ENCODE data around the gene SRMS.

Gene SRMS

DNA sequence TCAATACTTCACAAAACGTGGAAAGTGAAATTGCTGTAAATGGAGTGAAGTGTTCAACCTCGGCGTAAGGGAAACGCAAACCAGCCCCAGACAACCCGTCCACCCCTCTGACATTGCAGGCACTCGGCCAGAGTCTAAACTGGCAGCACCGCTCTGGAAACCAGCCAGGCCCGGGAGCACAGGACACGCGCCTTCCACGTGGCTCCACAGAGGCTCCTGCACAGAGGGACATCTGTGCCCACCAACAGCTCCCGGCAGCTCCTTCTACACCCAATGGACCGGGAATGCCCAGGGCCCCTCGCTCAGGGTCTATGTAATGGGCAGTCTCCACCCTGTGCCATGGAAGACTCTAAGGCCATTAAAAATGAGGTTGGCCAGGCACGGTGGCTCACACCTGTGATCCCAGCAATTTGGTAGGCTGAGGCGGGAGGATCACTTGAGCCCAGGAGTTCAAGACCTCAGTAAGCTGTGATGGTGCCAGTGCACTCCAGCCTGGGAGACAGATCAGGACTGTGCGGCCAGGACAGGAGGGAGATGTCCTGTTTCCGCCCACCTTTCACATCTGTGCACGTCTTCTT, 29.9 kb upstream of the SRMS start:
- Histone ChIP-seq H3K36me3 (ENCODE audit: control insufficient read depth in 4 of 4, insufficient read depth in 4 of 4, low read length in 3 of 4) (no peaks in the 10 kb centered on the region), H3K4me3 (ENCODE audit: control insufficient read depth in 1 of 7, extremely low read depth in 1 of 7, insufficient read depth in 4 of 7, low read depth in 2 of 7, low read length in 6 of 7) (no peak overlapping the region), H3K4me1 (ENCODE audit: control extremely low read depth in 1 of 4, control insufficient read depth in 4 of 4, insufficient read depth in 4 of 4, low read length in 3 of 4) (peaks cover 0 to 17% (median 11%) of the 10 kb centered on the region in 4 experiments), H3K27me3 (replicated peaks in 2 of 5; ENCODE audit: control insufficient read depth in 4 of 5, insufficient read depth in 5 of 5, low read length in 4 of 5) (peaks cover 0 to 16% (median 3%) of the 10 kb centered on the region in 5 experiments), H3K9me3 (ENCODE audit: control extremely low read depth in 1 of 5, control insufficient read depth in 4 of 5, insufficient read depth in 2 of 5, low read depth in 1 of 5, low read length in 4 of 5) (no peaks in the 10 kb centered on the region), H3K27ac (ENCODE audit: insufficient read depth in 1 of 2, low read depth in 1 of 2, low read length in 2 of 2, poor library complexity in 1 of 2, severe bottlenecking in 2 of 2) (no peak overlapping the region)
- CTCF ChIA-PET = interaction anchor here (0.9 to 1.5 kb wide), 7 partner anchors 8 to 185 kb away, joined by 3 to 9 read pairs (median 3); partner anchors contain the start of gene PTK6
- 93% methylated on average over 18 of the region's 19 CpGs for WGBS (ENCODE audit: insufficient coverage)
- DNase-seq = no peak
- POLR2A ChIA-PET = no interaction called here

- CTCF ChIA-PET = interaction anchor here (1.5 kb wide), 1 partner anchor 9 kb away, joined by 3 read pairs; no protein-coding TSS in a partner anchor
Measured at GRCh38 chr20:63576311-63576710, 28.8 kb upstream of the SRMS start.

GRCh38 chr20:63574829-63575743, 27.5 kb upstream of the SRMS start:
- 86% methylated on average over 25 of the region's 28 CpGs for WGBS (ENCODE audit: insufficient coverage)
- Histone ChIP-seq H3K4me1 (ENCODE audit: control extremely low read depth in 1 of 4, control insufficient read depth in 4 of 4, insufficient read depth in 4 of 4, low read length in 3 of 4) (peaks cover 0 to 17% (median 11%) of the 10 kb centered on the region in 4 experiments), H3K36me3 (ENCODE audit: control insufficient read depth in 4 of 4, insufficient read depth in 4 of 4, low read length in 3 of 4) (no peaks in the 10 kb centered on the region), H3K9me3 (ENCODE audit: control extremely low read depth in 1 of 5, control insufficient read depth in 4 of 5, insufficient read depth in 2 of 5, low read depth in 1 of 5, low read length in 4 of 5) (no peaks in the 10 kb centered on the region), H3K27me3 (replicated peaks in 2 of 5; ENCODE audit: control insufficient read depth in 4 of 5, insufficient read depth in 5 of 5, low read length in 4 of 5) (peaks cover 0 to 31% (median 5%) of the 10 kb centered on the region in 5 experiments), H3K27ac (ENCODE audit: insufficient read depth in 1 of 2, low read depth in 1 of 2, low read length in 2 of 2, poor library complexity in 1 of 2, severe bottlenecking in 2 of 2) (no peak overlapping the region), H3K4me3 (ENCODE audit: control insufficient read depth in 1 of 7, extremely low read depth in 1 of 7, insufficient read depth in 4 of 7, low read depth in 2 of 7, low read length in 6 of 7) (no peak overlapping the region)
- DNase-seq = no peak
- POLR2A ChIA-PET = no interaction called here
- CTCF ChIA-PET = no interaction called here

More at GRCh38 chr20:63576311-63576710, 28.8 kb upstream of the SRMS start:
- Histone ChIP-seq H3K27ac (ENCODE audit: insufficient read depth in 1 of 2, low read depth in 1 of 2, low read length in 2 of 2, poor library complexity in 1 of 2, severe bottlenecking in 2 of 2) (no peak overlapping the region), H3K36me3 (ENCODE audit: control insufficient read depth in 4 of 4, insufficient read depth in 4 of 4, low read length in 3 of 4) (no peaks in the 10 kb centered on the region), H3K9me3 (ENCODE audit: control extremely low read depth in 1 of 5, control insufficient read depth in 4 of 5, insufficient read depth in 2 of 5, low read depth in 1 of 5, low read length in 4 of 5) (no peaks in the 10 kb centered on the region), H3K27me3 (replicated peaks in 2 of 5; ENCODE audit: control insufficient read depth in 4 of 5, insufficient read depth in 5 of 5, low read length in 4 of 5) (peaks cover 0 to 24% (median 4%) of the 10 kb centered on the region in 5 experiments), H3K4me1 (ENCODE audit: control extremely low read depth in 1 of 4, control insufficient read depth in 4 of 4, insufficient read depth in 4 of 4, low read length in 3 of 4) (peaks cover 0 to 17% (median 11%) of the 10 kb centered on the region in 4 experiments), H3K4me3 (ENCODE audit: control insufficient read depth in 1 of 7, extremely low read depth in 1 of 7, insufficient read depth in 4 of 7, low read depth in 2 of 7, low read length in 6 of 7) (no peak overlapping the region)
- no peak for DNase-seq
- WGBS (ENCODE audit: insufficient coverage) = 96% methylated on average over 2 of the region's 7 CpGs
- POLR2A ChIA-PET = no interaction called here

GRCh38 chr20:63574156-63574828, 26.7 kb upstream of the SRMS start, which contains the start of gene HELZ2:
HELZ2 (minus strand) TSS chr20:63574239; CDS start chr20:63572385, 1,854 bp downstream.
- Histone ChIP-seq H3K4me1 (ENCODE audit: control extremely low read depth in 1 of 4, control insufficient read depth in 4 of 4, insufficient read depth in 4 of 4, low read length in 3 of 4) (peaks cover 0 to 20% (median 11%) of the 10 kb centered on the region in 4 experiments), H3K36me3 (ENCODE audit: control insufficient read depth in 4 of 4, insufficient read depth in 4 of 4, low read length in 3 of 4) (no peaks in the 10 kb centered on the region), H3K4me3 (ENCODE audit: control insufficient read depth in 1 of 7, extremely low read depth in 1 of 7, insufficient read depth in 4 of 7, low read depth in 2 of 7, low read length in 6 of 7) (peak within 1 kb of the TSS; percentile 52 to 85 (median 80)), H3K27ac (ENCODE audit: insufficient read depth in 1 of 2, low read depth in 1 of 2, low read length in 2 of 2, poor library complexity in 1 of 2, severe bottlenecking in 2 of 2) (peak within 1 kb of the TSS in 1 of 2 experiments; percentile 71), H3K27me3 (replicated peaks in 2 of 5; ENCODE audit: control insufficient read depth in 4 of 5, insufficient read depth in 5 of 5, low read length in 4 of 5) (peaks cover 0 to 37% (median 5%) of the 10 kb centered on the region in 5 experiments), H3K9me3 (ENCODE audit: control extremely low read depth in 1 of 5, control insufficient read depth in 4 of 5, insufficient read depth in 2 of 5, low read depth in 1 of 5, low read length in 4 of 5) (no peaks in the 10 kb centered on the region)
- CTCF ChIA-PET = interaction anchor here (2.1 kb wide), 1 partner anchor 35 kb away, joined by 8 read pairs; no protein-coding TSS in a partner anchor
- POLR2A ChIA-PET = no interaction called here
- DNase-seq = peak; percentile 55 to 75 (median 73)
- WGBS (ENCODE audit: insufficient coverage) = 12% methylated on average over 22 of the region's 40 CpGs

GRCh38 chr20:63573647-63574131, 26.1 kb upstream of the SRMS start:
- Histone ChIP-seq H3K4me1 (ENCODE audit: control extremely low read depth in 1 of 4, control insufficient read depth in 4 of 4, insufficient read depth in 4 of 4, low read length in 3 of 4) (peaks cover 0 to 26% (median 16%) of the 10 kb centered on the region in 4 experiments), H3K9me3 (ENCODE audit: control extremely low read depth in 1 of 5, control insufficient read depth in 4 of 5, insufficient read depth in 2 of 5, low read depth in 1 of 5, low read length in 4 of 5) (no peaks in the 10 kb centered on the region), H3K36me3 (ENCODE audit: control insufficient read depth in 4 of 4, insufficient read depth in 4 of 4, low read length in 3 of 4) (no peaks in the 10 kb centered on the region), H3K27ac (ENCODE audit: insufficient read depth in 1 of 2, low read depth in 1 of 2, low read length in 2 of 2, poor library complexity in 1 of 2, severe bottlenecking in 2 of 2) (peak overlapping the region in 1 of 2 experiments; percentile 71), H3K27me3 (replicated peaks in 2 of 5; ENCODE audit: control insufficient read depth in 4 of 5, insufficient read depth in 5 of 5, low read length in 4 of 5) (peaks cover 0 to 43% (median 7%) of the 10 kb centered on the region in 5 experiments), H3K4me3 (ENCODE audit: control insufficient read depth in 1 of 7, extremely low read depth in 1 of 7, insufficient read depth in 4 of 7, low read depth in 2 of 7, low read length in 6 of 7) (peak overlapping the region; percentile 52 to 85 (median 80))
- POLR2A ChIA-PET = no interaction called here
- CTCF ChIA-PET = interaction anchor here (1.0 to 2.1 kb wide), 2 partner anchors 35 to 80 kb away, joined by 3 to 8 read pairs; partner anchors contain the start of gene STMN3
- 1% methylated on average over 13 of the region's 24 CpGs for WGBS (ENCODE audit: insufficient coverage)
- peak in 1 of 3 donors; percentile 21 for DNase-seq

GRCh38 chr20:63572788-63573646, 25.5 kb upstream of the SRMS start:
- Histone ChIP-seq H3K27me3 (replicated peaks in 2 of 5; ENCODE audit: control insufficient read depth in 4 of 5, insufficient read depth in 5 of 5, low read length in 4 of 5) (peaks cover 0 to 45% (median 9%) of the 10 kb centered on the region in 5 experiments), H3K36me3 (ENCODE audit: control insufficient read depth in 4 of 4, insufficient read depth in 4 of 4, low read length in 3 of 4) (no peaks in the 10 kb centered on the region), H3K4me3 (ENCODE audit: control insufficient read depth in 1 of 7, extremely low read depth in 1 of 7, insufficient read depth in 4 of 7, low read depth in 2 of 7, low read length in 6 of 7) (peak overlapping the region; percentile 52 to 85 (median 80)), H3K9me3 (ENCODE audit: control extremely low read depth in 1 of 5, control insufficient read depth in 4 of 5, insufficient read depth in 2 of 5, low read depth in 1 of 5, low read length in 4 of 5) (no peaks in the 10 kb centered on the region), H3K4me1 (ENCODE audit: control extremely low read depth in 1 of 4, control insufficient read depth in 4 of 4, insufficient read depth in 4 of 4, low read length in 3 of 4) (peaks cover 0 to 32% (median 22%) of the 10 kb centered on the region in 4 experiments), H3K27ac (ENCODE audit: insufficient read depth in 1 of 2, low read depth in 1 of 2, low read length in 2 of 2, poor library complexity in 1 of 2, severe bottlenecking in 2 of 2) (peak overlapping the region in 1 of 2 experiments; percentile 71)
- WGBS (ENCODE audit: insufficient coverage) = 95% methylated on average over 24 of the region's 34 CpGs
- no peak for DNase-seq
- CTCF ChIA-PET = interaction anchor here (1.0 to 2.1 kb wide), 4 partner anchors 18 to 81 kb away, joined by 3 to 8 read pairs (median 4); partner anchors contain the start of gene STMN3
- POLR2A ChIA-PET = interaction anchor here (0.5 kb wide), 1 partner anchor 61 kb away, joined by 4 read pairs; no protein-coding TSS in a partner anchor

All from common myeloid progenitor, CD34-positive (primary cell).